ENCODE data around the gene MIB2.

DNA sequence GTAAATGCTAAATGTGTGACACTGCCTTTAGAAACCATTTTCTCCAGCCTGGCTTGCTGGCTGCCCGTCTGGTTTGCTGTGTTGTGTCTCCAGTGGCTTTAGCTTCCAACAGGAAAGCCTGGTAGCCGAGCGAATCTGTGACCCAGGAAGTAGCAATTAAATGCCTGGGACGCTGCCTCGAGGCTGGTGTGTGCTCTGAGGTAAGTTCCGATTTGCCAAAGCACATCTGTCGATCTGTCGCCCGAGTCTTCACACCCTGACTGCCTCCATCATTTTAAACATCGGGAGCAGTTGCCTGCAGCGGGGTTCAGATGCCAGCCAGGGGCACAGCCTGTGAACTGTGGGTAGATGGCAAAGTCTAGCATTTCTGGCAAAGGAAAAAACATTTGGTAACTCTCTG, 2.2 kb downstream of the MIB2 start:
- TF ChIP-seq, protein P1, sequence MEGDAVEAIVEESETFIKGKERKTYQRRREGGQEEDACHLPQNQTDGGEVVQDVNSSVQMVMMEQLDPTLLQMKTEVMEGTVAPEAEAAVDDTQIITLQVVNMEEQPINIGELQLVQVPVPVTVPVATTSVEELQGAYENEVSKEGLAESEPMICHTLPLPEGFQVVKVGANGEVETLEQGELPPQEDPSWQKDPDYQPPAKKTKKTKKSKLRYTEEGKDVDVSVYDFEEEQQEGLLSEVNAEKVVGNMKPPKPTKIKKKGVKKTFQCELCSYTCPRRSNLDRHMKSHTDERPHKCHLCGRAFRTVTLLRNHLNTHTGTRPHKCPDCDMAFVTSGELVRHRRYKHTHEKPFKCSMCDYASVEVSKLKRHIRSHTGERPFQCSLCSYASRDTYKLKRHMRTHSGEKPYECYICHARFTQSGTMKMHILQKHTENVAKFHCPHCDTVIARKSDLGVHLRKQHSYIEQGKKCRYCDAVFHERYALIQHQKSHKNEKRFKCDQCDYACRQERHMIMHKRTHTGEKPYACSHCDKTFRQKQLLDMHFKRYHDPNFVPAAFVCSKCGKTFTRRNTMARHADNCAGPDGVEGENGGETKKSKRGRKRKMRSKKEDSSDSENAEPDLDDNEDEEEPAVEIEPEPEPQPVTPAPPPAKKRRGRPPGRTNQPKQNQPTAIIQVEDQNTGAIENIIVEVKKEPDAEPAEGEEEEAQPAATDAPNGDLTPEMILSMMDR (conservative IDR thresholded peaks at IDR 0.05 in 1 of 2, IDR thresholded peaks at IDR 0.05 in 1 of 2; ENCODE audit: low read depth in 1 of 2, low read length in 2 of 2): no peak
- TF ChIP-seq EZH2 (IDR thresholded peaks at IDR 0.05; ENCODE audit: low read length, missing control alignments): no peak
